Activated CD4-positive, alpha-beta memory T cell treated with anti-CD3 and anti-CD28 coated beads, Interleukin-2, amount 10 ng/mL, durations not matched to agents 7 days and 5 days (primary cell): ENCODE results near the gene IGF2R. TPM values are rescaled to one million over a fixed set of nuclear protein-coding genes. Genes with fewer than 3 reads are reported as not detected.
A peak's percentile ranks its signal among the peaks of the same experiment; 100 is the strongest.

Experiments
- CTCF ChIA-PET: fragments of 350-600 bp; sonication (Branson Sonifier 250); formaldehyde crosslinking; loops from one replicate; lab custom pipeline; 2021; ENCODE audit warnings: antibody characterized with exemption, inconsistent platforms; lab: Charles Lee
- POLR2A ChIA-PET: fragments of 350-600 bp; sonication (Branson Sonifier 250); formaldehyde crosslinking; loops from one replicate; lab custom pipeline; 2021; ENCODE audit warnings: antibody characterized with exemption; lab: Charles Lee
- DNase-seq: peaks from one replicate; pipeline ENCODE4 v3.0.0-alpha.2; 2020
- H3K27ac Mint-ChIP-seq: one replicate; pipeline ENCODE4 v1.8.0; 2021; ENCODE audit warnings: mild to moderate bottlenecking, mixed read lengths
- H3K27me3 Mint-ChIP-seq: one replicate; pipeline ENCODE4 v1.8.0; 2021; ENCODE audit warnings: mixed read lengths
- H3K36me3 Mint-ChIP-seq: one replicate; pipeline ENCODE4 v1.8.0; 2021; ENCODE audit warnings: low read depth, mixed read lengths
- H3K4me1 Mint-ChIP-seq: one replicate; pipeline ENCODE4 v1.8.0; 2021; ENCODE audit warnings: mixed read lengths
- H3K4me3 Mint-ChIP-seq: one replicate; pipeline ENCODE4 v1.8.0; 2021; ENCODE audit warnings: mild to moderate bottlenecking, mixed read lengths
- H3K9me3 Mint-ChIP-seq: one replicate; pipeline ENCODE4 v1.8.0; 2021; ENCODE audit warnings: mixed read lengths
- total RNA-seq, 2 experiments: library from RNA; stranded (reverse); gene quantifications; one replicate each; pipeline ENCODE4 v1.2.3, GENCODE V29; 2021

IGF2R gene
- total RNA-seq, 2 experiments from 2014 or later = 66.9 to 70.9 TPM

DNA sequence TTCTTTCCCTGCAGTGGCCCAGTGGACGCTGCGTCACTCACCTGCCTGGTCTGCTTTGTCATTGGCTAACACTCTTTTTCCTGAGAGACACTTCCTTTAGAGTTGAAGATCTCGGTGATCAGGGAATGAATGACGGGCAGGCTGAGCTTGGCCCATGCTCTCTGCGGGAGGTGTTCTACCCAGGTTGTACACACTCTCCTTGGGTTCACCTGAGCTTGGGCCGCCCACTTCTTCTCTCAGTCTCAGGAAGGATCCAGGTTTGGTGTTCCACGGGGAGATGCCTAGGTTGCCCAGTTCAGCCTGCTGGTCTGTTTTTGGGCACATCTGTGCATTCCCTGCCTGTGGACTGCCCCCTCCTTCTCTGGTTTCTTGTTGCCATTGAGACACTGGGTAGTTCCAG, 86.0 kb downstream of the IGF2R start:
- no peak overlapping the region for H3K27ac Mint-ChIP-seq
- no peaks in the 10 kb centered on the region for H3K9me3 Mint-ChIP-seq
- ChIA-PET POLR2A (no interaction called here), CTCF (interaction anchor here (0.7 kb wide), 1 partner anchor 18 kb away, joined by 3 read pairs; no protein-coding TSS in a partner anchor)
- peaks cover 26% of the 10 kb centered on the region for H3K4me1 Mint-ChIP-seq
- H3K4me3 Mint-ChIP-seq = no peak overlapping the region
- H3K27me3 Mint-ChIP-seq = no peaks in the 10 kb centered on the region
- DNase-seq = no peak
- H3K36me3 Mint-ChIP-seq = peaks cover 73% of the 10 kb centered on the region

DNA sequence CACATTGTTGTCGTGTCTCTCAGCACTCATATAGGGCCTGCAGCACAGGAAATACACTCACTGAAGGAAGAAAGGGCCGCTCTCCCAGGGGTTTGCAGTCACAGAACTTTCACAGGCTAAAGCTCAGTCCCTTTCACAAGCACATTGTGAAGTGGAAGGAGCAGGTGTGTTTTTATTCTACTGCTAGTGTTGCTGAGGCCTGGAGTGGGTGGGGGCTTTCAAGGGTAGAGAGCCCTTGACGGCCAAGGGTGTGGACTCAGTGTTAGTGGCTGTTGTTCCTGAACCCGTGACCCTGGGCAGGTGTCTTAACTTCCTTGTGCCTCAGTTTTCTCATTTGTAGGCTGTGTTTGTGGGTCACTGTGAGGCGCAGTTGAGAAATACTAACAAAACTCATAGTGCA, 86.5 kb downstream of the IGF2R start:
- Mint-ChIP-seq H3K9me3 (no peaks in the 10 kb centered on the region), H3K27me3 (no peaks in the 10 kb centered on the region), H3K36me3 (peaks cover 70% of the 10 kb centered on the region), H3K4me1 (peaks cover 25% of the 10 kb centered on the region), H3K4me3 (no peak overlapping the region), H3K27ac (no peak overlapping the region)
- ChIA-PET POLR2A (no interaction called here), CTCF (no interaction called here)
- DNase-seq = no peak

DNA sequence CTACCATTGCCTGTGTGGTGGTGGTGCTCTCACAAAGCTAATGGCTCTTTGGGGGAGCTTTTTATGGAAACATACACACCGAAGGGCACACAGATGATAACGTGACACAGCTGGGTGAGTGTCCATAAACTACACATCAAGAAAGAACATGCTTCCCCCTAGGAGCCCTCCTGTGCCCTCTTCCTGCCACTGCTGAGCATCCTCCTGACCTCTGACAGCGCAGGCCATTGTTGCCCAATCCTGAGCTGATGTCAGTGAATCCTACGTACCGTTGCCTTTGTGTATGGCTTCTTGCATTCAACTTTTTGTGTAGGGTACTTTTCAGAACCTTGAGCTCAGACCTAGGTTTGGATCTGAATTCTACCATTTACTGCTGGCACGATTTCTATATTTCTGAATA, 86.9 kb downstream of the IGF2R start:
- CTCF ChIA-PET = no interaction called here
- no peak for DNase-seq
- Mint-ChIP-seq H3K27ac (no peak overlapping the region), H3K4me1 (peaks cover 20% of the 10 kb centered on the region), H3K4me3 (no peak overlapping the region), H3K27me3 (no peaks in the 10 kb centered on the region), H3K36me3 (peaks cover 70% of the 10 kb centered on the region), H3K9me3 (no peaks in the 10 kb centered on the region)
- POLR2A ChIA-PET = no interaction called here

GRCh38 chr6:160057080-160057479, 88.2 kb downstream of the IGF2R start:
- Mint-ChIP-seq H3K9me3 (no peaks in the 10 kb centered on the region), H3K27me3 (no peaks in the 10 kb centered on the region), H3K36me3 (peaks cover 66% of the 10 kb centered on the region), H3K27ac (peak overlapping the region; percentile 25), H3K4me3 (no peak overlapping the region), H3K4me1 (peaks cover 8% of the 10 kb centered on the region)
- POLR2A ChIA-PET = no interaction called here
- no peak for DNase-seq
- CTCF ChIA-PET = no interaction called here

DNA sequence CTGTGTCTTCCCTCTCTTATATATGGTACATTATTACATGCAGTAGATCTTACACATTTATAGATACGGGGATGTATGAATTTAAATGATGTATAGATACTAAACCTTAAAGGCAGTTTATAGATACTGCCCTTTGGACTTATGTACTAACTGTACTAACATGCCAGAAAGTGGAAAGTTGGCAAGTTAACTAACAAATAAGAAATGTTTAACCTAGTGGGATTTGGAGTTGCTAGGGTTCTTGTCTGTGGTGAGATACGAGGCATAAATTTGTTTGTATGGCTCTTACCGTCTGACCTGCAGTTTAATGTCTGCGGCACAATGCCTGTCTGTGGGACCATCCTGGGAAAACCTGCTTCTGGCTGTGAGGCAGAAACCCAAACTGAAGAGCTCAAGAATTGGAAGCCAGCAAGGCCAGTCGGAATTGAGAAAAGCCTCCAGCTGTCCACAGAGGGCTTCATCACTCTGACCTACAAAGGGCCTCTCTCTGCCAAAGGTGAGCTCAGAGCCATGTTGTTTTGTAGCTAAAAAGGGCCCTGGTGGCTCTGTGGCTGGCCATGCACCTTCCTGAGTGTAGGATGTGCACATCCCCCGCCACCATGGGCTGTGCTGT, 89.8 kb downstream of the IGF2R start:
- ChIA-PET CTCF (no interaction called here), POLR2A (no interaction called here)
- H3K9me3 Mint-ChIP-seq = no peaks in the 10 kb centered on the region
- no peaks in the 10 kb centered on the region for H3K27me3 Mint-ChIP-seq
- no peak overlapping the region for H3K4me3 Mint-ChIP-seq
- H3K27ac Mint-ChIP-seq = no peak overlapping the region
- peaks cover 66% of the 10 kb centered on the region for H3K36me3 Mint-ChIP-seq
- H3K4me1 Mint-ChIP-seq = peaks cover 7% of the 10 kb centered on the region
- no peak for DNase-seq

DNA sequence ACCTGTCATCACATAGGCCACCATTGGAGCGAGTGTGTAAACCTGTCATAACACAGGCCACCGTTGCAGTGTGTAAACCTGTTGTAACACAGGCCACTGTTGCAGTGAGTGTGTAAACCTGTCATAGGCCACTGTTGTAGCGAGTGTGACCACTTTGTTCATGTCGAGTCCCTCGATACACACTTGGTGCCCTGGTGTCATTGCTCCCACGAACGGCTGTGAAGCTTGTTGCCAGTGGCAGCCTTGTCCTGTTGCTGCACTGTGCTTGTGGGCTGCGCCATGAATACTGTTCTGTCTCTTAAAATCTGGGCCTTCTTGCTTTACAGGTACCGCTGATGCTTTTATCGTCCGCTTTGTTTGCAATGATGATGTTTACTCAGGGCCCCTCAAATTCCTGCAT, 91.3 kb downstream of the IGF2R start:
- Mint-ChIP-seq H3K36me3 (peaks cover 71% of the 10 kb centered on the region), H3K4me3 (no peak overlapping the region), H3K27ac (no peak overlapping the region), H3K9me3 (no peaks in the 10 kb centered on the region), H3K27me3 (no peaks in the 10 kb centered on the region), H3K4me1 (peaks cover 7% of the 10 kb centered on the region)
- CTCF ChIA-PET = no interaction called here
- DNase-seq = no peak
- POLR2A ChIA-PET = no interaction called here

GRCh38 chr6:160060920-160061447, 92.1 kb downstream of the IGF2R start:
- no peak for DNase-seq
- POLR2A ChIA-PET = no interaction called here
- Mint-ChIP-seq H3K9me3 (no peaks in the 10 kb centered on the region), H3K36me3 (peaks cover 73% of the 10 kb centered on the region), H3K27me3 (no peaks in the 10 kb centered on the region), H3K27ac (peak overlapping the region; percentile 37), H3K4me1 (peaks cover 7% of the 10 kb centered on the region), H3K4me3 (no peak overlapping the region)
- CTCF ChIA-PET = no interaction called here

DNA sequence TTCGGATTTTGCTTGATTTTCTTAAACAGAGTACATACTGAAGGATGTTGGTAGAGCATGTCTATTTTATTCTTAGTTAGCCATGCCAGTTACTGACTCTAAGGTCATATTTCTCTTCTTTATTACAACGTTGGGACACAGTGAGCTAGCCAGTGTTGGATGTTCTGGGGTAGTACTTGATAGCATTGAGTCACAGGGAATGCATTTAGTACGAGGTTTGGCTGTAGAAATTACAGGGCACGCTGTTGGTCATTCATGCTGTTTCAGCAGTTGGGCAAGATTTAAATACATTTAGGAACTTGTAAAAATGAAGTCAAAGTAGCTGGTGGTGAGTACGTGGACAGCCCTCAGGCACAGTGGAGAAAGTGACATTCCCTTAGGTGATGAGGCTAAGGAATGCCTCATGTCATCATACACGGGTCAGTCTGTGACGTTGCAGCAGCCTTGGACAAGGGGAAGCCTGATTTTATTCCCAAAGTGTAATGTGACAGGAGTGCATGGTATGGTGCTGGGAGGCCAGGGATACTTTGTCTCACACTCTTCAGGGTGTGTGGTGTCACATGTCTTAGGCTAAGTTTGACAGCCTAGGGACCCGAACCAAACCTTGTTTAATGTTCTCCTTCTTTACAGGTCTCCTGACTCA, 95.0 kb downstream of the IGF2R start:
- POLR2A ChIA-PET = no interaction called here
- H3K36me3 Mint-ChIP-seq = peaks cover 77% of the 10 kb centered on the region
- CTCF ChIA-PET = no interaction called here
- H3K4me1 Mint-ChIP-seq = peaks cover 22% of the 10 kb centered on the region
- no peak overlapping the region for H3K4me3 Mint-ChIP-seq
- no peak for DNase-seq
- H3K9me3 Mint-ChIP-seq = no peaks in the 10 kb centered on the region
- no peak overlapping the region for H3K27ac Mint-ChIP-seq
- H3K27me3 Mint-ChIP-seq = no peaks in the 10 kb centered on the region

DNA sequence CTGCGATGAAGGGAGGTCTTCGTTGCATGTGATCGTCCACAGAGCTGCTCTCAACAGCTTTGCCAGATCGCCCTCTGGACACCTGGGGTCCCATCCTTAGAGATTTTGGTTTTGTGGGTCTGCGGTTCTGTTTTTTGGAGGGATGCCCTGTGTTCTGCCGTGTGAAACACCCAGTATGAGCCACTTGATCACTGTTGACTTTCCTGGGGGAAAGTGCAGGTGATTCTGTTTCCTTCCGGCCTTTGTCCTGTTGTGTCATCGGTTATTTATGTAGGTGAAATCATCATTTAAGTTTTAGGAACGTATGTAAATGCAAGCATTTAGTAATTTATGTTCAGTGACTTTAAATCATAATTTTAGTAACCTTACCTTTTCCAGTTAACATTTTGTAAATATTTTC, 96.3 kb downstream of the IGF2R start:
- Mint-ChIP-seq H3K27me3 (no peaks in the 10 kb centered on the region), H3K36me3 (peaks cover 81% of the 10 kb centered on the region), H3K4me1 (peaks cover 35% of the 10 kb centered on the region), H3K9me3 (no peaks in the 10 kb centered on the region), H3K4me3 (no peak overlapping the region), H3K27ac (no peak overlapping the region)
- ChIA-PET POLR2A (no interaction called here), CTCF (no interaction called here)
- no peak for DNase-seq

- Mint-ChIP-seq H3K4me3 (no peak overlapping the region), H3K9me3 (no peaks in the 10 kb centered on the region), H3K27me3 (no peaks in the 10 kb centered on the region), H3K27ac (no peak overlapping the region), H3K36me3 (peaks cover 84% of the 10 kb centered on the region), H3K4me1 (peaks cover 53% of the 10 kb centered on the region)
- POLR2A ChIA-PET = no interaction called here
- CTCF ChIA-PET = no interaction called here
- DNase-seq = no peak
Measured at GRCh38 chr6:160067564-160067963, 98.7 kb downstream of the IGF2R start.

- POLR2A ChIA-PET = no interaction called here
- H3K27ac Mint-ChIP-seq = peak overlapping the region; percentile 63
- peaks cover 56% of the 10 kb centered on the region for H3K4me1 Mint-ChIP-seq
Measured at GRCh38 chr6:160068346-160068745, 99.5 kb downstream of the IGF2R start.

DNA sequence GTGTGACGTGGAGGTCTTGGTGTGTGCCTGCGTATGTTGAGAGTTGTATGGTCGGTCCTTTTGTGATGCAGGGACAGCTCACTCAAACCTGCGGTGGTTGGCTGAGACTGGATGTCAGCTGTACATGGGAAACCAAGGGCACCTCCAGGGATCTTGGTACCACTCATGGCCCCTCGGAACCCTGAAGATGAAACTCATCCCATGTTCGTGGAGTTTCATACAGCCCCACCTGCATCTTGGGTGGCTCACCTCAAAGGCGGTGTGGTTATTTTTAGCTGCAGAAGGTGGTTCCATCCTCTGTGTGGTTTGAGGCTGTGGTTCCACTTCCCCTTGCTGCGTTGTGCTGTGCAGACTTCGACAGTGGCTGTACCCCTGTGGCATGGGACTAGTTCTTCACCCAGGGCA, 100.2 kb downstream of the IGF2R start:
- peak overlapping the region; percentile 35 for H3K4me3 Mint-ChIP-seq
- H3K27ac Mint-ChIP-seq = peak overlapping the region; percentile 63
- peak; percentile 80 for DNase-seq
- POLR2A ChIA-PET = interaction anchor here (0.8 to 1.2 kb wide), 9 partner anchors 9 to 393 kb away, joined by 3 to 6 read pairs (median 3); partner anchors contain the start of genes MRPL18 and WTAP
- H3K36me3 Mint-ChIP-seq = peaks cover 88% of the 10 kb centered on the region
- no peaks in the 10 kb centered on the region for H3K27me3 Mint-ChIP-seq
- CTCF ChIA-PET = no interaction called here
- no peaks in the 10 kb centered on the region for H3K9me3 Mint-ChIP-seq
- peaks cover 60% of the 10 kb centered on the region for H3K4me1 Mint-ChIP-seq

More at GRCh38 chr6:160068346-160068745, 99.5 kb downstream of the IGF2R start:
- CTCF ChIA-PET = no interaction called here
- peaks cover 88% of the 10 kb centered on the region for H3K36me3 Mint-ChIP-seq
- H3K9me3 Mint-ChIP-seq = no peaks in the 10 kb centered on the region
- DNase-seq = no peak
- H3K27me3 Mint-ChIP-seq = no peaks in the 10 kb centered on the region
- H3K4me3 Mint-ChIP-seq = peak overlapping the region; percentile 35

DNA sequence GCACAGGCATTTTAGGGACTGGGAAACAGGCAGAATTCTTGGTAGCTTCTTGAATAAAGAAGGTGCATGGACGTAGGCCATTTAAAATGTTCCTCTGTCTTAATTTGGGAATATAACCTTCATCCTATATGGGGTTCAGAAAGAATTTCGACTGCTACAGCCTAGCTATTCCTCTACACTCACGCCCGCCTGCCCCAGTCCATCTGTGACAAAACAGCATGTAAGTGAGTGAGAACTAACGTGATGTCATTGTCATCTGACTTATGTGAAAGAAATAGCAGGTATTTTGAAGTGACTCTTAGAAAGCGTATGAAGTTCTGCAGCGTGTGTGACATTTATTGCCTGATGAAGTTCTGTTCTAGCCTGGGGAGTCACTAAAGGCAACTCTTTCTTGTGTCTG, 100.6 kb downstream of the IGF2R start:
- Mint-ChIP-seq H3K9me3 (no peaks in the 10 kb centered on the region), H3K36me3 (peaks cover 87% of the 10 kb centered on the region), H3K4me3 (peak overlapping the region; percentile 35), H3K4me1 (peaks cover 60% of the 10 kb centered on the region), H3K27ac (peak overlapping the region; percentile 63), H3K27me3 (no peaks in the 10 kb centered on the region)
- POLR2A ChIA-PET = interaction anchor here (0.8 to 1.2 kb wide), 9 partner anchors 8 to 393 kb away, joined by 3 to 6 read pairs (median 3); partner anchors contain the start of genes MRPL18 and WTAP
- DNase-seq = no peak
- CTCF ChIA-PET = no interaction called here
